NCI-H2029 treated with DMSO at 0.1 percent for 48 hours (cell line): Measurements from ENCODE around the gene RPL15.
"Not testable (repeated sequence)": the region's sequence is repeated elsewhere in the genome, so short reads cannot be mapped to it uniquely, and the experiment has no call there.

Source experiments
- DNase-seq: peaks from one replicate; lab custom pipeline; 2025; lab: John Stamatoyannopoulos, UW

The RPL15 gene

DNA sequence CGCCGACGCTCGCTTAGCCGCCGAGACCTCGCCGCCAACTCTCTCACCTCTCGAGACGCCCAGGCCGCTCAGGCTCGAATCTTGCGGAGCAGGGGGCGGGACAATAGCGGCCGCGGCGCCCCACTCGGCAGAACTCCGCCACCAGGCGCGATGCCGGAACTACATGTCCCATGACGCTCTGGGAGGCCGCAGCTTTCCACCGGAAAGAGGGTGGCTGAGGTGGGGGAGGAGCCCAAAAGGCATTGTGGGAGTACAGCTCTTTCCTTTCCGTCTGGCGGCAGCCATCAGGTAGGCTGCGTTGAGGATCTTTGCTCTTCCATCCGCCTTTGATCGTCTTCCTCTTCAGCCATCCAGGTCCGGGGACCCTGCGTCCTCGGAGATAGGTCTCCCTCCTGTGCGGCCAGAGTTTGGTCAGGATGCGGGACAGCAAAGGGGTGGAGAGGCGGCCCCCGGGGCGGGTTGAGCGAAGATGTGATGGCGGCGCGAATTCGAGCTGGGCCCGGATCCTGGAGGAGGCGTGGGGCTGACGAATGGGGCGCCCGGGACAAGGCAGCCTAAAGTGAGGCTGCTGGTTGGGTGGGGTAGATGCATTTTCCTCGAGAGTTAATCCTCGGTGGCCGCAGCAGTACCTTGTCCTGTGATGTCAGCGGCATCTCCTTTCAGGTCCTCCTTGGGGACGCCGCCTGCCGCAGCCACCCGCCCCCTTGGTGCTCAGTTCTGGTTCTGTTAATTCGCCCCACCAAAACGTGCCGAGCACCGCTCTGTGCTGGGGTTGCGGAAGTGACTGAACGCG, at the start of gene RPL15, which contains the start of gene NKIRAS1:
TSS of gene RPL15 (plus strand) at position 247 of the 793 bp plus-strand sequence. CDS start 728 bp downstream, outside the sequence.
TSS of gene NKIRAS1 (minus strand) at position 105 of the 793 bp plus-strand sequence. CDS start 6,086 bp downstream, outside the sequence.
- peak; percentile 95 for DNase-seq

DNA sequence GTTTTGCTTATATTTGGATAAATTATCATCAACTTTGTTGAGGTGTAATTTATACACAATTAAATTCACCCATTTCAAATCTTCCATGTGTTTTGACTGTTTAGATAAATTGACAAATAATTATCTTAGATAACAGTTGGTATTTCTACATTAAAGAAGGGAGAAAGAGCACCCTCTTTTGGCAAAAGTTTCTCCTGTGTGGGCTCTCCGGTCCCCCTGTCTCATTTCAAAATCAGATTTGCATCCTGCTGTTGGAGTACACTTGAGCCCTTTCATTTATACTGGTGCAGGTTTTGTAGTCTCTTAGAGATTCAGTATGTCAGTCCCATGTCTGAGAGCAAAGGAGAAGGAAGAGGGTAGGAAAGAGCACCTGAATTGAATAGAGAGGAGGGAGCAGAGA, 49.5 kb upstream of the RPL15 start:
- DNase-seq: no peak

DNA sequence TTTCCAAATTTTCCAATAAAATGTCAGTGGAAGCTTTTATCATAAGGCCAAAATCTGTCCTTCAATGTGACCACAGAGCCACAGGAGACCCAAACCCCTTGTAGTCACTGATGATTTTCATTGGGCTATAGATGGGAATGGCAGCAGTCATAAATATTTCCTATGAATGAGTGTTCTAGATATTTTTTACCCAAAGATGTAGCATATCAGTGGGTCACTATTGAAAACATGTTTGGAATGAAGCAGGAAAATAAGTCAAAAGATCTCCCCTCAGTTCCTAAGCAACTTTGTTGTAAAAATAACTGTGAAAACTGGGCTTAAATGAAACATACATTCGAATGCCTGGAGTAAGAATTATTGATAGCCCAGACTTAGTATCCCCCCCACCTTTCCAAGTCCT, 49.1 kb upstream of the RPL15 start:
- DNase-seq: no peak

DNA sequence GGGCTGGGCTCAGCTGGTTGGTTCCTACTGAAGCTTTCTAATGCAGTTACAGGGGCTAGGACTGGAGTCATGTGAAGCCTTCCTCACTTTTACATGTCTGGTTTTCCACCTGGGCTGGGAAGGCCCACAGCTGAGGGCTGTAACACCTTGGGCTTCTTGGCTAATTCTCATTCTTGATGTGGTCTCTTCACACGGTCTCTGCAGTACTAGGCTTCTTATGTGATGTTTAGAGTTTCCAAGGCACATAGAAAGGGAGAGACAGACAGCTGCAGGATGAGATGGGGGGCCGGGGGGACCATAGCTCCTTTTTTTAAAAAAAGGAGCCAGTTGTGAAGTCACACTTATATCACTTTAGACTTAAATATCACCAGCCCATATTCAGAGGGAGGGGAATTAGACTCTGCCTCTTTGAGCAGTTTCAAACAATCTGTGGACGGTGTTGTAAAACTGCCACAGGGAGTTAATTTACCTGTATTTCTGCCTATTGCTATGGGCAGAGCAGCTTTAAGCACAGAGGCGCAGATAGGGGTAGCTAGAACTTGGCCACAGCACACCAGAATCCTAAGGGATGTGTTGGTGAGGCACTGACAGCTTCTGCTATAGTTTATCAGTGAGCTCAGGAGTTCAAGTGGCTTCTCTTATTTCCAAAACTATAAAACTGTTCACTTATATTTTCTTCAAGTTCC, 46.8 kb upstream of the RPL15 start:
- DNase-seq: no peak

DNA sequence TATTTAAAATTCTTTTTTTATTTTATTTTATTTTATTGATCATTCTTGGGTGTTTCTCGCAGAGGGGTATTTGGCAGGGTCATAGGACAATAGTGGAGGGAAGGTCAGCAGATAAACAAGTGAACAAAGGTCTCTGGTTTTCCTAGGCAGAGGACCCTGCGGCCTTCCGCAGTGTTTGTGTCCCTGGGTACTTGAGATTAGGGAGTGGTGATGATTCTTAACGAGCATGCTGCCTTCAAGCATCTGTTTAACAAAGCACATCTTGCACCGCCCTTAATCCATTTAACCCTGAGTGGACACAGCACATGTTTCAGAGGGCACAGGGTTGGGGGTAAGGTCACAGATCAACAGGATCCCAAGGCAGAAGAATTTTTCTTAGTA, 46.3 kb upstream of the RPL15 start:
- DNase-seq: not testable (repeated sequence)

DNA sequence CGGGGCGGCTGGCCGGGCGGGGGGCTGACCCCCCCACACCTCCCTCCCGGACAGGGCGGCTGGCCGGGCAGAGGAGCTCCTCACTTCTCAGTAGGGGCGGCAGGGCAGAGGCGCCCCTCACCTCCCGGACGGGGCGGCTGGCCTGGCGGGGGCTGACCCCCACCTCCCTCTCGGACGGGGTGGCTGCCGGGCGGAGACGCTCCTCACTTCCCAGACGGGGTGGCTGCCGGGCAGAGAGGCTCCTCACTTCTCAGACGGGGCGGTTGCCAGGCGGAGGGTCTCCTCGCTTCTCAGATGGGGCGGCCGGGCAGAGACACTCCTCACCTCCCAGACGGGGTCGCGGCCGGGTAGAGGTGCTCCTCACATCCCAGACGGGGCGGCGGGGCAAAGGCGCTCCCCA, 45.6 kb upstream of the RPL15 start:
- DNase-seq: not testable (repeated sequence)

DNA sequence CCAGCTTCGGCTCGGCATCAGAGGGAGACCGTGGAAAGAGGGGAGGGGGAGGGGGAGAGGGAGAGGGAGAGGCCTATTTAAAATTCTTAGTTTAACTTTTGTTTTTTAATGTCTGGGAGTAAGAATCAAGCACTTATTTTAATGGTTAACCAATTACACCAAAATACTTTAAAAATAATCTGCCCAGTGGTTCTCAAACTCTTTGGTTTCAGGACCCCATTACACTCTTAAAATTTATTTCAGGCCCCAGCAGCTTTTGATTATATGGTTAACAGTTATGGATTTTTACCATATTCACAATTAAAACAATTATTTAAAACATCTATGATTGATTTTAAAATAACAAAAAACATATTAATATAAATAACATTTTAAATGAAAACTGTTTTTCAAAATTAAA, 44.6 kb upstream of the RPL15 start:
- DNase-seq: no peak

DNA sequence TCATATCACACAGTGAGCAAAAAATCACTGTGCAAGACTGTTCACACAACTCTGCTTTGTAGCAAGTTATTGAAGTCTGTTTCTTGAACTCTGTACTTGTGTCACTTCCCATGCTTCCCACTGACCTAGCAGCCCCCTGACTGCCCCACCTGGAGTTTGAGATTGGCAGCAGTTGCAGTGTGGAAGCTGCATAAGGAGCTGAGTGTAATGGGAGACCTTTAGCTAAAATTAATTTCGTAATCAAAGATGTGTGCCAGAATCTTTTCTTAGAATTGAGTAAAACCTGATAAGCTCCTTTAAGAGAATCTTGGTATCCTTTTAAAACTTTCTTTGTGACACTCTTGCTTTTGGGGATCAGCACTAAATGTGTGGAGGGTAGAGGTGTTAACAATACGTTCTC, 43.0 kb upstream of the RPL15 start:
- no peak for DNase-seq

DNA sequence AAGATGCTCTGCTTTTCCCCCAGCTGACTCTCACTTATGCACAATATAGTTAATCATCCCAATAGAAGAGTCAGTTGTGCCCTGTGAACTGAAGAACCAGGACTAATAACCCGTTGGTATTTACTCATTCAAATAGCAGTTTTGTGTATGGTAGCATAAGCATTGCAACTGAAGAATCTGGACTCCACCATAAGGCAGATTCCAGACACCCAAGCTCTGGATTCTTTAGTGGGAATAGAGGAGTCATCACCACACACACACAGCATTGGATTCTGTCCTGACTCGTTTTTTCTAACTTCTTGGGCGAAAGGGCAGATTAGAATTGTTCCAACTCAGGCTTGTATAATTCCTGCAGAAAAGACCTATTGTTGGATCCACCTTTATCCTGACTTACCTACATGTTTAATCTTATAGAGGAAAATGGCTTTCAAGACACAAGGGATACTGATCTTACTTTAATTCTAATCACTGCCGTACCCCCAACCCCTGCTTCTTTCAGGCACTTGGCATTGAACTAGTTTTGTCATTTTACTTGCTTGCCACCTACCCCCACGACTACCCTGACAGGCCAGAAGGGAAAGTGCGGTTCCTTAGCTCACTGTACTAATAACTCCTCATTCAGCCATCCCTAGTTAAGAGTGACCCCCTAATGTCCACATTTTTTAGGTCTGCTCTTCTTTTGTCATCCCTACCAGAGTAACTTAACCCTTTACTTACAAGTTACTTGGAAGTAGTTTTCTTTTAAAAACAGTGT, 42.4 kb upstream of the RPL15 start:
- DNase-seq: no peak

DNA sequence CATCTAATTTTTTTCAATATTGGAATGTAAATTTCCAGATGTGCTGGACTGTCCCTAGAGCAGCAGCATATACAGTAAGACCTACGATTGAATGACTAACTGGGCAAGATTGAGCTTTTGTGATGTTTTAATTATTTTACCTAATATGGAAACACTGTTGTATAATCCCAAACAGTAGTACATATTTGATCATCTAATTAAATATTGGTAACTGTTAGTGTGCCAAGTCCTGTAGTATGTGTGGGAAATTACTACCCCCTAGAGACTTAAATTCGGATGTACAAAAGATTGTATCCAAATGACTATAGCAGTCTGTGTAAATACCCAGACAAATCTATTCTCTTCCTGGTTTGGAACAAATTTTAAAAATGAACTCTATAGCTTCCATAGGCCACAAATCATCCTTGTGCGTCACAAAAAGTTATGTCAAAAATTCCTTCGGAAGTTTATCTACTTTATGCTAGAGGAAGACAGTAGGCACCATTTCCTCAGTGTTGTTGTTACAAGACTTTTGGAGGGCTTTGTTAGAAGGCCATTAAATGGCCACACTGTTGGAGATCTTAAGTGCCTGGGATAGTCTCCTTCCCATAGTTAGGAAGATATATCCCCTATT, 41.7 kb upstream of the RPL15 start:
- no peak for DNase-seq

DNA sequence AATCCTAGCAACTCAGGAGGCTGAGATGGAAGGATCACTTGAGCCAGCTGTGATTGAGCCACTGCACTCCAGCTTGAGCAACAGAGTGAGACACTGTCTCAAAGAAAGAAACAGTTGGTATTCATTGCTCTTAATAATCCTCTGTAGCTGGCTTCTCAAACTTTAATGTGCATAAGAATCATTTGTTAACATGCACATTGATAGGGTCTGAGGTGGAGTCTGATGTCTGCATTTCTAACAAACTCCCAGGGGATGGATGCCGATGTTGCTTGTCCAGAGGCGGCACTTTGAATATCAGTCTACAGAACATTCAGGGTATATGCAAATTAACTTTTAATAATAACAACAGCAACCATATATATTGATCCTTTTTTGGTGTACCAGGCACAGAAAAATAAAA, 40.0 kb upstream of the RPL15 start:
- no peak for DNase-seq

DNA sequence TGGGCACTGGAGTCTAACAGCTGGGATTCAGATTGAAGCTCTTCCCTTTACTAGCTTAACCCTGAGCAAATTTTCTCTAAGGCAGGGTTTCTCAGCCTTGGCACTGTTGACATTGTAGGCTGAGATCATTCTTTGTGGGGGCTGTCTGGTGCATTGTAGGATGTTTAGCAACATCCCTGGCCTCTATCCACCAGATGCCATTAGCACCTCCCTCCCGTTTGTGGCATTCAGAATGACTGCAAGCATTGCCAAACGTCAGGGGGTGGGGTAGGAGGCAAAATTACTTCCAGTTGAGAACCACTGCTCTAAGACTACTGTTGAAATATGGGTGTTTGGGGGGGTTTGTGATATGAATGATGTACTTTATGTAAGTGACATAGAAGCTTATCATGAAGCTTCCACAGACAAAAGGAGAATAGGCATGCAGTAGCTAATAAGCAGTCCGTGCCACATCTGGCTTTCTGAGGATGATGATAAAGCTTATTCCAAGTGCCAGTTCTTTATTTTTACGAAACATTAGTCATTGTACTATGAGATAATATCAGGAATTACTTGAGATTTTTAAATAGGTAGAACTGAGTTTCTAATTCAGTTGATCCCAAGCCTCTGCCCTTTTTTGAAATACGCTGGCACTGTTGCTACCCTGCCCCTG, 39.5 kb upstream of the RPL15 start:
- DNase-seq: no peak

DNA sequence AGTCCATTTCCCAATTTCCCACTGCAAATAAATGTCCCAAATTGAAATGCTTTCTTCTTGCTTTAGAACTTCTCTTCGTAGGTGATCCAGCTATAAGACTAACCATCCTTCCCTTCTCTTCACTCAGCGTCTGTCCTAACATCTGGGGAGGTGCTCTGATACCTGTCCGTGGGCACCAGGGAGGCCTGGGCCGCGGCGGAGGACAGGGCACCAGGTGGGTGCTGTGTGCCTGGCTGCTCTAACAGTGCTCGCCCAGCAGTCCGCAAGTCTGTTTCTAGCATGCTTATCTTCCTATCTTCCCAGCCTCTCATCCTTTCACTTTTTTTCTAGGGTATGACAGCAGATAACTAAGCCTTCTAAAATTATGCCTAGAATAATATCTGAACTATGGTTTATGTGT, 37.4 kb upstream of the RPL15 start:
- no peak for DNase-seq

DNA sequence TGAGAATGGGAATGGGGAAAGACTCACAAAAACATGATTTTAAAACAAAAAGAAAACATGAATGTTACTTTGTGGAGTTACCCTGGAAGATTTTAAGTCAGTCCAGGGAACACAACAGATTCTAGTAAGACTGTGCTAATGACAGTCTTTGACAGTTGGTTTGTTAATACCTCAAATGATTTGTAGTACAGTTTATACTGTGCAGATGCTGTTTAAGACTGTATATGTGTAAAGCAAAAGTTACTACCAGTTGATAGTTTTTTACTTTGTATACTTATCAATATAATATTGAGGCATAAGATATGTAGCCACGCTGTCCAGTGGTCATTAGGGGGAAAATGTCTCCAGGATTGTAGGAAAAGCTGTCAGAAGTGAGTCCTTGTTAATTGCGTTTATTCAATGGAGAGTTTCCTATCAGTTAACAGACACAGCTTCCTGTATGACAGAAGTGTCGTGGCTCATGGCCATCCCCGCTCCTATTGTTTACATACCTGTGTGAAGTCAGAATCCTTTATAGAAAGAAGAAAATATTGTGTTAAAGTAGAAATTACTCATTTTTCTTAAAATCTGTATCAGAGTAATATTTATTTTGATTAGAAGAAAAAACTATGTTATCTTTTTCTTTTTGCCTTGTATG, 36.1 kb upstream of the RPL15 start:
- peak; percentile 55 for DNase-seq

DNA sequence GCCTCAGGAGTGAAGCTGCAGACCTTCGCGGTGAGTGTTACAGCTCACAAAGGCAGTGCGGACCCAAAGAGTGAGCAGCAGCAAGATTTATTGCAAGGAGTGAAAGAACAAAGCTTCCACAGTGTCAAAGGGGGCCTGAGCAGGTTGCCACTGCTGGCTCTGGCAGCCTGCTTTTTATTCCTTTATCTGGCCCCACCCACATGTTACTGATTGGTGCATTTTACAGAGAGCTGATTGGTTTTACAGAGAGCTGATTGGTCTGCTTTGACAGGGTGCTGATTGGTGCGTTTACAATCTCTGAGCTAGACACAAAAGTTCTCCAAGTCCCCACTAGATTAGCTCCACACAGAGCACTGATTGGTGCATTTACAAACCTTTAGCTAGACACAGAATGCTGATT, 34.9 kb upstream of the RPL15 start:
- not testable (repeated sequence) for DNase-seq

DNA sequence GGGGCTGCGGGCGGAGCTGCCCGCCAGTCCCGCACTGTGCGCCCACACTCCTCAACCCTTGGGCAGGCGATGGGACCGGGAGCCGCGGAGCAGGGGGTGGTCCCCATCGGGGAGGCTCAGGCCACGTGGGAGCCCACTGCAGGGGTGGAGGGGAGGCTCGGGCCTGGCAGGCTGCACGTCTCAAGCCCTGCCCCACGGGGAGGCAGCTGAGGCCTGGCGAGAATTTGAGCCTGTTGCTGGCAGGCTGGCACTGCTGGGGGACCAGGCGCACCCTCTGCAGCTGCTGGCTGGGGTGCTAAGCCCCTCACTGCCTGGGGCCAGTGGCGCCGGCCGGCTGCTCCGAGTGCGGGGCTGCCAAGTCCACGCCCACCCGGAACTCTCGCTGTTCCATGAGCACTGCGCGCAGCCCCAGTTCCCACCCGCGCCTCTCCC, 34.4 kb upstream of the RPL15 start:
- DNase-seq: no peak

DNA sequence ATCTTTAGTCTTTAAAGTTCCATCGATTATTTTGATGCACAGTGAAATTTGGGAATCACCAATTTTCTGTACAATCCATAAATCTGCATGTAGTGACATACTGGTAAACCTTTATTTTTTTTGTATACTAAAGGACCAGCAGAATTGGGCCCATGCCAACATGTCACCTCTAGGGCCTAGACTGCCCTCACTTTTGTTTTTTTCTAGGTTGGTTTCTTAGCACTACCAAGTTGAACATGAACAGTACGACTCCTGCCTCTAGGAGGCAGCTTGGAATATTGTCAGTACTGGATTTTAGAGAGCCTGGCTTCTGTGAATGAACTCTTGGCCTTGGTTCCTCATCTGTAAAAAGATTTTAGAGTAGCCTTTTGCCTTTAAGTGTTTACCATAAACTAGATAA, 32.5 kb upstream of the RPL15 start:
- no peak for DNase-seq

DNA sequence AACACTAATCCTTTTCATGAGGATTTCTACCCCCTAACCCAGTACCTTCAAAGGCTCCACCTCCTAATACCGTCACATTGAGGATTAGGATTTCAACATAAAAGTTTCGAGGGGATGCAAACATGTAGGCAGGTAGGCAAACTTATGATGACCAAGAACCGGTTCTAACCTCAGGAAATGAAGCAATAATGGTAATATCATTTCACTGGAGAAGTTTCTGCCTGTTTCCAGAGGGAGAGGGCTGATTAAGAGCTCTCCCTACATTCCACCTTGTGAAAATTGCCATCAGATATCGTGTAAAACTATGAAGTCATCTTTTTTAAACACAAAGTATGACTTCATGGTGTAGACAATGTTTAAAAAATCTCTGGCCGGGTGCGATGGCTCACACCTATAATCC, 31.7 kb upstream of the RPL15 start:
- DNase-seq: no peak

DNA sequence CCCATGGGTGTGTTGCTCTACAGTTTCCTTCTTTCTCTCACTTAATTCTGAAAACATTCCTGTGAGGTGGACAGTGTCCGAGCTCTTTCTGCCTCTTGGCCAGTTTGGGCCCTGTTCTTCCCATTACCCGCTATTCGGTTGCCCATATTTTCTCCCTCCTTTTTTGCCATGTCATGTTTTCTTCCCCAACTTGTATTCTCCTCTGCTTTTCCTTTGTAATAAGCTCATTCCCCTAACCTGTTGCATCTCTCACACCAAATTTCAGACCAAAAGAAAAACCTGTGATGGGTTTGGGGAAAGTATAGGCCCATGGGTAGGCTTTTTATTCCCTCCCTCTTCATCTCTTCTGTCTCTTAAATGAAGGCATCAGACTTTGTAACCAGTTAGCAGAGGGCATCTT, 30.6 kb upstream of the RPL15 start:
- no peak for DNase-seq

DNA sequence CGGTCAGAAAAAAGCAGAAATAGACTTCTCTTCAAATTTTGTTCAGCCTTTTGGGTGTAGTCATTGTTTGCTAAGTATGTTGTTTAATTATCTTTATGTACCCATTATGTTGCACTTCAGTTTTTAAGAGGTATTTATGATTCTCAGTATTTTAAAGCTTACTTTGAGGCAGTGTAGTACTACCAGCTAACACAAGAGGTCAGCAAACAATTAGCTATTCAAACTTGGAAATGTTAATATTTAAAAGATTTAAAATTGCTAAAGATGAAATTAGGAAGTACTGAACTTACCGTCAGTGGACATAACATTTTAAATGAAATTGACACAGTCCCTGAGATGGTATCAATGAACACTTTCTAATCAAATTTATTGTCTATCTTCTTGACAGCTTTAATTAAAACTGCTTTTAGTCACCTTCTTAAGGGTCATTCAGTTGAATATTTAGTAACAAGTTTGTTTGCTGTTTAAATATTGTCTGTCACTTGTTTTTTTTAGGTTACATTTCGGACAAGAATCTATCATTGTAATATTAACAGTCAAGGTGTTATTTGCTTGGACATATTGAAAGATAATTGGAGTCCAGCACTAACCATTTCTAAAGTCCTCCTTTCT, 28.2 kb upstream of the RPL15 start:
- DNase-seq: peak; percentile 23

DNA sequence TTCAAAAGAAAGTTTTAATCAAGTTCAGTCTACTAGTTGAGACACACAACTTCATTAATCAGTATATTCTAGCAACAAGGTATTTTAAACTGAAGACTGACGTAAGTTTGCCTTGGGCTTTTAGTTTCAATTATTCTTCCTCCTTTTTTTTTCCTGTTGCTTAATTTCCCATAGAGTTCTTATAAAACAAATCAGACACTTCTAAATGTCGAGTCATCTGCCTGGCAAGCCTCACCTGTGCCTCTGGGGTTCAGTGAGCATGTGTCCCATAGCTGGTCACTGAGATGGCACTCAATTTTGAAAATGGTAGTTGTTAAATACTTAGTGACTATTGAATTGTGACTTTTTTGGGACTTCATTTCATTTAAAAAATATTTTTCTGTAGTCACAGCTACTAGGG, 27.5 kb upstream of the RPL15 start:
- no peak for DNase-seq
